Pancreas (tissue), 10 donors: Measurements from ENCODE around the gene DLGAP1. TPM values are rescaled to one million over a fixed set of nuclear protein-coding genes. Genes with fewer than 3 reads are reported as not detected.

Experiments
- ATAC-seq, 4 donors: fragments of 200-7000 bp; cut with Tn5 transposase; one replicate each; pipeline versions ENCODE4 v1.8.0 to v1.9.1; 2020; ENCODE audit warnings: mild to moderate bottlenecking in 4 of 4, moderate library complexity in 4 of 4
- DNase-seq, 6 donors: peaks; one replicate each; pipeline ENCODE4 v3.0.0-alpha.2; 2020
- FAIRE-seq: peaks from 2 replicates; lab custom pipeline; 2012; peaks lifted over from hg19 to GRCh38; lab: Jason Lieb, UNC
- H3K27ac ChIP-seq, 4 donors: fragments of 200-600 bp; sonication (generic); 1 replicate in 3 of 4; 2 replicates in 1 of 4; pipeline versions ENCODE4 v1.5.0 to v1.8.0; 2020
- H3K27me3 ChIP-seq, 4 donors: fragments of 200-600 bp; one replicate each; pipeline ENCODE4 v1.8.0; 2021
- H3K36me3 ChIP-seq, 3 donors: fragments of 200-600 bp; sonication (generic) in 1 of 3; one replicate each; pipeline versions ENCODE4 v1.5.0 to v1.8.0; 2020 to 2021
- H3K4me1 ChIP-seq, 3 donors: fragments of 200-600 bp; one replicate each; pipeline ENCODE4 v1.8.0; 2021
- H3K4me3 ChIP-seq, 4 donors: fragments of 200-600 bp; sonication (generic) in 2 of 4; one replicate each; pipeline versions ENCODE4 v1.5.0 to v1.8.0; 2020 to 2021
- H3K9me3 ChIP-seq, 4 donors: fragments of 200-600 bp; one replicate each; pipeline ENCODE4 v1.8.0; 2021
- CTCF ChIP-seq, 4 donors: fragments of 200-600 bp; sonication (generic) in 3 of 4; IDR thresholded peaks; one replicate each; pipeline versions ENCODE4 v1.5.0 to v1.8.0; 2021; ENCODE audit warnings: antibody characterized with exemption in 4 of 4
- WGBS, 2 donors: extraction: QIAGEN DNeasy Blood & Tissue Kit; methylation state at CpG; one replicate each; pipeline ENCODE4 v1.1.7; 2013; 5-methylcytosine and 5-hydroxymethylcytosine counted together
- intact Hi-C, 3 donors: fragments of 100-400 bp; cut with DNase I; formaldehyde crosslinking; loops; one replicate each; pipeline versions ENCODE4 v1.11.1 to v1.14.2; 2022
- polyA plus RNA-seq, 2 donors: library from polyadenylated mRNA; stranded (reverse); fragments of 200-250 nt; gene quantifications; one replicate each; pipeline ENCODE4 v1.2.3, GENCODE V29; 2013
- total RNA-seq, 6 donors: library from RNA; stranded (reverse); fragmentation: NEBNext Ultra II Directional in 4 of 6; extraction: Animal tissue kit (Norgen Biotek cat#: 25700) in 4 of 6; gene quantifications; one replicate each; pipeline versions ENCODE4 v1.2.1 to v1.2.4, GENCODE V29; 2021 to 2023
- donor health status: healthy with polysubstance abuse.
- donor health status: DM: no; HTN: no; CAD: no; lungs with moderate emphysema.
- donor health status: DM: no; HTN: no; CAD: no.
- donor health status: control.
- donor health status: control.
- donor health status: Bipolar disorder and iron deficiency.
- donor health status: DM: yes; HTN: yes; CAD: no.
- donor health status: DM: no; HTN: no; CAD: no.
- donor health status: DM: no; HTN: no; CAD: no.
- donor health status: DM: yes; HTN: yes; CAD: no.

The DLGAP1 gene
- total and polyA plus RNA-seq, 8 donors: 0.12 to 0.62 (median 0.30) TPM; not detected in 2

GRCh38 chr18:4107049-4107467 lies 348.0 kb downstream of the DLGAP1 start:
- H3K27ac ChIP-seq: no peak overlapping the region
- TF ChIP-seq CTCF (IDR thresholded peaks at IDR 0.05): no peak
- H3K4me3 ChIP-seq: no peak overlapping the region
- DNase-seq (no peak), ATAC-seq (no peak), FAIRE-seq (no peak)
- 59 to 61% methylated on average over 12 of the region's 12 CpGs for WGBS, 2 donors
- no peaks in the 10 kb centered on the region for H3K36me3 ChIP-seq
- H3K9me3 ChIP-seq: no peaks in the 10 kb centered on the region
- no peaks in the 10 kb centered on the region for H3K27me3 ChIP-seq
- intact Hi-C loops: loop anchor here in 1 of 3 donors (10.0 kb wide), 1 partner anchor 948 kb away; no protein-coding TSS in a partner anchor
- H3K4me1 ChIP-seq: no peaks in the 10 kb centered on the region

GRCh38 chr18:4106407-4107033 lies 348.6 kb downstream of the DLGAP1 start:
- whole genome bisulfite sequencing, 2 donors: 30 to 38% methylated on average over 13 of the region's 13 CpGs
- H3K4me3 ChIP-seq: no peak overlapping the region
- H3K4me1 ChIP-seq: no peaks in the 10 kb centered on the region
- H3K27me3 ChIP-seq: no peaks in the 10 kb centered on the region
- H3K36me3 ChIP-seq: no peaks in the 10 kb centered on the region
- intact Hi-C loops: loop anchor here in 1 of 3 donors (10.0 kb wide), 1 partner anchor 948 kb away; no protein-coding TSS in a partner anchor
- ATAC-seq (peak; percentile 48 to 86 (median 81)), DNase-seq (peak in 4 of 6 donors; percentile 25 to 81 (median 60)), FAIRE-seq (no peak)
- no peak overlapping the region for H3K27ac ChIP-seq
- TF ChIP-seq CTCF (IDR thresholded peaks at IDR 0.05): peak; percentile 67 to 76 (median 75)
- H3K9me3 ChIP-seq: no peaks in the 10 kb centered on the region

GRCh38 chr18:4102901-4103300 lies 352.2 kb downstream of the DLGAP1 start:
- Histone ChIP-seq H3K27me3 (no peaks in the 10 kb centered on the region), H3K4me3 (no peak overlapping the region), H3K27ac (no peak overlapping the region), H3K9me3 (no peaks in the 10 kb centered on the region), H3K4me1 (no peaks in the 10 kb centered on the region), H3K36me3 (no peaks in the 10 kb centered on the region)
- no peak for FAIRE-seq
- intact Hi-C loops: loop anchor here in 1 of 3 donors (10.0 kb wide), 1 partner anchor 952 kb away; no protein-coding TSS in a partner anchor
- no peak for ATAC-seq
- 89 to 100% methylated on average over 1 of the region's 1 CpG for WGBS, 2 donors
- TF ChIP-seq CTCF (IDR thresholded peaks at IDR 0.05): no peak
- DNase-seq: no peak

- Histone ChIP-seq H3K4me3 (no peak overlapping the region), H3K4me1 (no peaks in the 10 kb centered on the region), H3K27me3 (no peaks in the 10 kb centered on the region), H3K36me3 (no peaks in the 10 kb centered on the region), H3K27ac (no peak overlapping the region), H3K9me3 (no peaks in the 10 kb centered on the region)
- no peak for TF ChIP-seq CTCF (IDR thresholded peaks at IDR 0.05)
- DNase-seq (no peak), FAIRE-seq (no peak), ATAC-seq (no peak)
- 85 to 92% methylated on average over 5 of the region's 5 CpGs for WGBS, 2 donors
- intact Hi-C loops: loop anchor here in 1 of 3 donors (10.0 kb wide), 1 partner anchor 954 kb away; no protein-coding TSS in a partner anchor
Measured at GRCh38 chr18:4101009-4101408, 354.1 kb downstream of the DLGAP1 start.

GRCh38 chr18:4096486-4096885 lies 358.6 kb downstream of the DLGAP1 start:
- DNase-seq (no peak), ATAC-seq (no peak), FAIRE-seq (no peak)
- Histone ChIP-seq H3K4me1 (no peaks in the 10 kb centered on the region), H3K4me3 (no peak overlapping the region), H3K27me3 (no peaks in the 10 kb centered on the region), H3K36me3 (no peaks in the 10 kb centered on the region), H3K27ac (no peak overlapping the region), H3K9me3 (no peaks in the 10 kb centered on the region)
- TF ChIP-seq CTCF (IDR thresholded peaks at IDR 0.05): no peak
- intact Hi-C loops: no loop called here
- WGBS, 2 donors: 59 to 67% methylated on average over 4 of the region's 4 CpGs
